Activated T-cell treated with anti-CD3 and anti-CD28 coated beads, Interleukin-2, amount 50 U/mL, for 24 hours (primary cell): ENCODE results near the gene HS6ST1.

Source experiments
- DNase-seq: peaks from one replicate; pipeline ENCODE4 v3.0.0-alpha.2; 2020
- H3K27ac Mint-ChIP-seq: 2 replicates; pipeline ENCODE4 v1.8.0; 2020; ENCODE audit warnings: mild to moderate bottlenecking, mixed read lengths
- H3K27me3 Mint-ChIP-seq: 2 replicates; pipeline ENCODE4 v1.8.0; 2020; ENCODE audit warnings: mixed read lengths
- H3K36me3 Mint-ChIP-seq: 2 replicates; pipeline ENCODE4 v1.8.0; 2020; ENCODE audit warnings: low read depth, mixed read lengths
- H3K4me1 Mint-ChIP-seq: 2 replicates; pipeline ENCODE4 v1.8.0; 2020; ENCODE audit warnings: low read depth, mixed read lengths
- H3K4me3 Mint-ChIP-seq: 2 replicates; pipeline ENCODE4 v1.8.0; 2020; ENCODE audit warnings: mild to moderate bottlenecking, moderate library complexity, mixed read lengths
- H3K9me3 Mint-ChIP-seq: 2 replicates; pipeline ENCODE4 v1.8.0; 2020; ENCODE audit warnings: mixed read lengths

The HS6ST1 gene

DNA sequence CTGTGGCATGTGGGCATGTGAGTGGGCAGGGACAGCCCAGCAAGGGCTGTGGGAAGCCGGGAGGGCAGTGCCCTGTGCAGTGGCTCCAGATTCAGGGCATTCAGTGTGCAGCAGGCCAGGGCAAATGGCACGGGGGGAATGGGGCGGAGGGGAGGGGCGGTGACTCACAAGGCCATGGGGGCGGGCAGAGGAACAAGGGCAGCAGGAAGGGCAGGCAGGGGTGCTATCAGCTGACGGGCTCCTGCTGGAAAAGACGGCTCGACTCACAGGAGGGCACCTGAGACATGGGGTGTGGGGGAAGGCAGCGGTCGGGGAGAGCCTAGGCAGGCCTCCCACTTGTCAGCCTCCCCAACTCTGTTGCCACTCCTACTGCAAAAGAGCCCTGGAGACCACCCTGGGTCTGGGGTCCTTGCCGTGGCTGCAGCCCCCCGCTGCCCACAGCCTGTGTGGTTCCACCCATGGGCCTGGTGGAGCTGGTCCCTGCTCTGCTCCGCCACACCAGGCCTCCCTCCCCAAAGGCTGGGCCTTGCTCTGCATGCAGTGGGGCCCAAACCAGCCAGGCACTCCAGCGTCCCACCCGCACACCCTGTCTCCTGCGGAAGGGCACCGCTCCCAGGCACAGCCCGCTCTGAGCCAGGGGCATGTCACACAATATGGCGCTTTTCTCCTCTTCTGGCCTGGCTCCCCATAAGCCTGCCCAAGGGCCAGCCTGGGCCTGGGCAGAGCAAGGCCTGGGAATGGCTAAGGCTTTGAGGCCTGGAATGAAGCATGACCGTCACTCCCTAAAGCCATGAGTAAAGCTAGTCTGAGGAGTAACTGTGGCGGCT lies 25.9 kb downstream of the HS6ST1 start:
- H3K27ac Mint-ChIP-seq, result no peak overlapping the region
- H3K4me1 Mint-ChIP-seq, result peaks cover 8% of the 10 kb centered on the region
- H3K9me3 Mint-ChIP-seq, result no peaks in the 10 kb centered on the region
- no peak overlapping the region for H3K4me3 Mint-ChIP-seq
- no peaks in the 10 kb centered on the region for H3K27me3 Mint-ChIP-seq
- DNase-seq, result no peak
- H3K36me3 Mint-ChIP-seq, result peaks cover 13% of the 10 kb centered on the region

GRCh38 chr2:128291844-128292598 lies 26.6 kb downstream of the HS6ST1 start:
- DNase-seq, result no peak
- Mint-ChIP-seq H3K4me3 (no peak overlapping the region), H3K27ac (no peak overlapping the region), H3K27me3 (no peaks in the 10 kb centered on the region), H3K9me3 (no peaks in the 10 kb centered on the region), H3K4me1 (peaks cover 6% of the 10 kb centered on the region), H3K36me3 (peaks cover 13% of the 10 kb centered on the region)

- no peak for DNase-seq
- H3K9me3 Mint-ChIP-seq, result no peaks in the 10 kb centered on the region
- no peak overlapping the region for H3K4me3 Mint-ChIP-seq
- no peak overlapping the region for H3K27ac Mint-ChIP-seq
- peaks cover 13% of the 10 kb centered on the region for H3K36me3 Mint-ChIP-seq
- H3K4me1 Mint-ChIP-seq, result peaks cover 5% of the 10 kb centered on the region
- no peaks in the 10 kb centered on the region for H3K27me3 Mint-ChIP-seq
These were observed 27.4 kb downstream of the HS6ST1 start for GRCh38 chr2:128291161-128291843.

- Mint-ChIP-seq H3K4me1 (peaks cover 4% of the 10 kb centered on the region), H3K27me3 (no peaks in the 10 kb centered on the region), H3K27ac (no peak overlapping the region), H3K9me3 (no peaks in the 10 kb centered on the region), H3K4me3 (no peak overlapping the region), H3K36me3 (peaks cover 13% of the 10 kb centered on the region)
- DNase-seq, result no peak
These were observed 28.3 kb downstream of the HS6ST1 start for GRCh38 chr2:128290356-128290755.

- Mint-ChIP-seq H3K9me3 (no peaks in the 10 kb centered on the region), H3K4me1 (peaks cover 3% of the 10 kb centered on the region), H3K27me3 (no peaks in the 10 kb centered on the region), H3K36me3 (peaks cover 13% of the 10 kb centered on the region), H3K27ac (no peak overlapping the region), H3K4me3 (no peak overlapping the region)
- DNase-seq, result no peak
These were observed 29.2 kb downstream of the HS6ST1 start for GRCh38 chr2:128289439-128289838.

- Mint-ChIP-seq H3K9me3 (no peaks in the 10 kb centered on the region), H3K27ac (no peak overlapping the region), H3K36me3 (peaks cover 13% of the 10 kb centered on the region), H3K4me3 (no peak overlapping the region), H3K4me1 (peaks cover 1% of the 10 kb centered on the region), H3K27me3 (no peaks in the 10 kb centered on the region)
- no peak for DNase-seq
These were observed 29.9 kb downstream of the HS6ST1 start for GRCh38 chr2:128288781-128289180.

- H3K4me1 Mint-ChIP-seq, result peaks cover 1% of the 10 kb centered on the region
- H3K36me3 Mint-ChIP-seq, result peaks cover 13% of the 10 kb centered on the region
- H3K27me3 Mint-ChIP-seq, result no peaks in the 10 kb centered on the region
- DNase-seq, result no peak
- H3K4me3 Mint-ChIP-seq, result no peak overlapping the region
- no peaks in the 10 kb centered on the region for H3K9me3 Mint-ChIP-seq
- H3K27ac Mint-ChIP-seq, result no peak overlapping the region
These were observed 30.6 kb downstream of the HS6ST1 start for GRCh38 chr2:128287780-128288735.

- Mint-ChIP-seq H3K4me3 (no peak overlapping the region), H3K27me3 (no peaks in the 10 kb centered on the region), H3K36me3 (peaks cover 13% of the 10 kb centered on the region), H3K9me3 (no peaks in the 10 kb centered on the region), H3K4me1 (peaks cover 4% of the 10 kb centered on the region), H3K27ac (no peak overlapping the region)
- DNase-seq, result no peak
These were observed 31.5 kb downstream of the HS6ST1 start for GRCh38 chr2:128286905-128287779.

DNA sequence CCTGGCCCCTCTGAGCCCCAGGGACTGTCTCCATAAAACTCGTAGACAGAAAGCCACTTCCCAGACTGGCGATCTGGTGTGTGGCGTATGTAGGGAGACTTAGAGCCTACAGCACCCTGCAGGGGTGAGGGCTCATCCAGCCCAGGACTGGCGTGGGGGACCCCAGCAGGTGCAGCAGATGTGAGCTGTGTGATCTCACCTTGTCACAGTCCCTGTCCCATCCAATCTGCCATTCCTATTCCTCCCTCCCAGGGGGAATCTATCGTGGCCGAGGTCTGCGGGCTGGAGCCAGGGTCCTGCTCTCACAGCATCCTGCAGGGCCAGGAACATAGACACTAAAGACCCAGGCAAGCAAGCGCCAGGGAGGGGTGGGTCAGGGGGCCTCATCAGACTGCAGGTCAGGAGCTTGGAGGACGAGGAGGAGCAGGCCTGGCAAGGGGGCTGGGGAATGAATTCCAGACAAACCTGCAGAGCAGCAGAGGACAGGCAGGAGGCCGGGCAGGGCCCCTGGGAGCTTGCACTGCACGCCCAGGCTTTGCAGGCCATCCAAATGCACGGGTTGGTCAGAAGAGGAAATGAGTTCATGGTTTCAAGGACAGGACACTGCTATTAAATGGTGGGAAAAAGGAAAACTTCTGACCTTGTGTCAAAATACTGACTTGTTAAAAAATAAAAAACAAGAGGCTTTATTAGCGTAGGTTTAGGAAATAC lies 32.5 kb downstream of the HS6ST1 start:
- peaks cover 13% of the 10 kb centered on the region for H3K36me3 Mint-ChIP-seq
- DNase-seq, result no peak
- H3K9me3 Mint-ChIP-seq, result no peaks in the 10 kb centered on the region
- no peak overlapping the region for H3K27ac Mint-ChIP-seq
- no peaks in the 10 kb centered on the region for H3K27me3 Mint-ChIP-seq
- no peak overlapping the region for H3K4me3 Mint-ChIP-seq
- H3K4me1 Mint-ChIP-seq, result peaks cover 6% of the 10 kb centered on the region

- no peaks in the 10 kb centered on the region for H3K9me3 Mint-ChIP-seq
- H3K4me3 Mint-ChIP-seq, result no peak overlapping the region
- no peaks in the 10 kb centered on the region for H3K27me3 Mint-ChIP-seq
- H3K36me3 Mint-ChIP-seq, result peaks cover 12% of the 10 kb centered on the region
- H3K27ac Mint-ChIP-seq, result no peak overlapping the region
- H3K4me1 Mint-ChIP-seq, result peaks cover 12% of the 10 kb centered on the region
- no peak for DNase-seq
These were observed 33.2 kb downstream of the HS6ST1 start for GRCh38 chr2:128285329-128285931.

DNA sequence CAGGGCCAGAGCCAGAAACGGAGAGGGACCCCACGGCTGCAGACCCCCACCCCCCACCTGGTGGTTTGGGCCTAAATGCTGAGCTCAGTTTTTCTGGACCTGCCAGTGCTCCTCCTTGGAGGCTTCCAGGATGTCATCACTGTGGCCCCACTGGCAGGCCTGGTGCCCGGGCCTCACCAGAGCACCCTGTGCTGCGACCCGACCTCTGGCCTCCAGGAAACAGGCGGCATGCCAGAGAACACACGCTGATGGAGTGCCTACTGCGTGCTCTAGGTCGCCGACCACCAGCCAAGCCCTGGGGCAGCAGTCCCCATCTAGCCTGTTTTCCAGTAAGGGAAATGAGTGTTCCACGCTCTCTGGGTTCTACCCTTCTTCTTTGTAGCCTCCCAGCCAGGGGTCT lies 33.8 kb downstream of the HS6ST1 start:
- Mint-ChIP-seq H3K9me3 (no peaks in the 10 kb centered on the region), H3K27ac (no peak overlapping the region), H3K4me3 (no peak overlapping the region), H3K4me1 (peaks cover 11% of the 10 kb centered on the region), H3K27me3 (no peaks in the 10 kb centered on the region), H3K36me3 (peaks cover 10% of the 10 kb centered on the region)
- DNase-seq, result no peak

- Mint-ChIP-seq H3K4me1 (peaks cover 15% of the 10 kb centered on the region), H3K27me3 (no peaks in the 10 kb centered on the region), H3K27ac (no peak overlapping the region), H3K4me3 (no peak overlapping the region), H3K36me3 (peaks cover 6% of the 10 kb centered on the region), H3K9me3 (no peaks in the 10 kb centered on the region)
- DNase-seq, result no peak
These were observed 34.6 kb downstream of the HS6ST1 start for GRCh38 chr2:128284037-128284441.
